IMR-90 (cell line): ENCODE results near the gene NEMF.

Source experiments
- BHLHE40 ChIP-seq: fragments of 150-350 bp; IDR thresholded peaks from 2 replicates; pipeline ENCODE4 v1.6.1; 2016; ENCODE audit warnings: mild to moderate bottlenecking, low read depth, low read length
- CEBPB ChIP-seq: IDR thresholded peaks from 2 replicates; pipeline ENCODE4 v1.6.1; 2012; ENCODE audit warnings: low read depth, low read length, improper control_type of control experiment
- CHD1 ChIP-seq: IDR thresholded peaks from 2 replicates; pipeline ENCODE4 v1.6.1; 2012; ENCODE audit warnings: low read depth, low read length, improper control_type of control experiment
- FOS ChIP-seq: fragments of 150-350 bp; IDR thresholded peaks from 2 replicates; pipeline ENCODE4 v1.6.1; 2016; ENCODE audit warnings: low read depth, low read length
- MAFK ChIP-seq: IDR thresholded peaks from 2 replicates; pipeline ENCODE4 v1.6.1; 2012; ENCODE audit warnings: low read depth, low read length, improper control_type of control experiment
- MXI1 ChIP-seq: IDR thresholded peaks from 2 replicates; pipeline ENCODE4 v1.6.1; 2012; ENCODE audit warnings: low read depth, mild to moderate bottlenecking, low read length, moderate library complexity, borderline replicate concordance
- POLR2A ChIP-seq: IDR thresholded peaks from 2 replicates; pipeline ENCODE4 v1.6.1; 2012; ENCODE audit warnings: mild to moderate bottlenecking, low read depth, low read length
- RAD21 ChIP-seq: IDR thresholded peaks from 2 replicates; pipeline ENCODE4 v1.6.1; 2012; ENCODE audit warnings: low read length, improper control_type of control experiment
- RFX5 ChIP-seq: IDR thresholded peaks from 2 replicates; pipeline ENCODE4 v1.8.0; 2012; ENCODE audit warnings: low read depth, mild to moderate bottlenecking, low read length, moderate library complexity
- TF ChIP-seq, protein P1 (sequence below): conservative IDR thresholded peaks from 2 replicates; pipeline ENCODE4 v1.5.1; 2012; ENCODE audit warnings: mild to moderate bottlenecking, low read depth, low read length, improper control_type of control experiment

GRCh38 chr14:49733836-49734235, 118.8 kb downstream of the NEMF start:
- TF ChIP-seq POLR2A (no peak), RFX5 (no peak), MXI1 (no peak), RAD21 (no peak), MAFK (no peak), CEBPB (no peak), BHLHE40 (no peak), FOS (no peak), CHD1 (no peak)
- TF ChIP-seq, protein P1, sequence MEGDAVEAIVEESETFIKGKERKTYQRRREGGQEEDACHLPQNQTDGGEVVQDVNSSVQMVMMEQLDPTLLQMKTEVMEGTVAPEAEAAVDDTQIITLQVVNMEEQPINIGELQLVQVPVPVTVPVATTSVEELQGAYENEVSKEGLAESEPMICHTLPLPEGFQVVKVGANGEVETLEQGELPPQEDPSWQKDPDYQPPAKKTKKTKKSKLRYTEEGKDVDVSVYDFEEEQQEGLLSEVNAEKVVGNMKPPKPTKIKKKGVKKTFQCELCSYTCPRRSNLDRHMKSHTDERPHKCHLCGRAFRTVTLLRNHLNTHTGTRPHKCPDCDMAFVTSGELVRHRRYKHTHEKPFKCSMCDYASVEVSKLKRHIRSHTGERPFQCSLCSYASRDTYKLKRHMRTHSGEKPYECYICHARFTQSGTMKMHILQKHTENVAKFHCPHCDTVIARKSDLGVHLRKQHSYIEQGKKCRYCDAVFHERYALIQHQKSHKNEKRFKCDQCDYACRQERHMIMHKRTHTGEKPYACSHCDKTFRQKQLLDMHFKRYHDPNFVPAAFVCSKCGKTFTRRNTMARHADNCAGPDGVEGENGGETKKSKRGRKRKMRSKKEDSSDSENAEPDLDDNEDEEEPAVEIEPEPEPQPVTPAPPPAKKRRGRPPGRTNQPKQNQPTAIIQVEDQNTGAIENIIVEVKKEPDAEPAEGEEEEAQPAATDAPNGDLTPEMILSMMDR, result no peak
